Measurements from ENCODE around the gene LAPTM5.

GRCh38 chr1:30764939-30765555 lies 7.5 kb upstream of the LAPTM5 start:
- no peak for TF ChIP-seq POLR2A (IDR thresholded peaks at IDR 0.05; ENCODE audit: low read depth, low read length)
- TF ChIP-seq POLR2AphosphoS5 (IDR thresholded peaks at IDR 0.05; ENCODE audit: low read depth, low read length) = no peak
